ENCODE data around the gene GPR155. TPM values are rescaled to one million over a fixed set of nuclear protein-coding genes. Genes with fewer than 3 reads are reported as not detected.
"Not testable (repeated sequence)": the region's sequence is repeated elsewhere in the genome, so short reads cannot be mapped to it uniquely, and the experiment has no call there.

The GPR155 gene
- total and polyA plus RNA-seq, 2 donors = 7.3 to 17.3 TPM

DNA sequence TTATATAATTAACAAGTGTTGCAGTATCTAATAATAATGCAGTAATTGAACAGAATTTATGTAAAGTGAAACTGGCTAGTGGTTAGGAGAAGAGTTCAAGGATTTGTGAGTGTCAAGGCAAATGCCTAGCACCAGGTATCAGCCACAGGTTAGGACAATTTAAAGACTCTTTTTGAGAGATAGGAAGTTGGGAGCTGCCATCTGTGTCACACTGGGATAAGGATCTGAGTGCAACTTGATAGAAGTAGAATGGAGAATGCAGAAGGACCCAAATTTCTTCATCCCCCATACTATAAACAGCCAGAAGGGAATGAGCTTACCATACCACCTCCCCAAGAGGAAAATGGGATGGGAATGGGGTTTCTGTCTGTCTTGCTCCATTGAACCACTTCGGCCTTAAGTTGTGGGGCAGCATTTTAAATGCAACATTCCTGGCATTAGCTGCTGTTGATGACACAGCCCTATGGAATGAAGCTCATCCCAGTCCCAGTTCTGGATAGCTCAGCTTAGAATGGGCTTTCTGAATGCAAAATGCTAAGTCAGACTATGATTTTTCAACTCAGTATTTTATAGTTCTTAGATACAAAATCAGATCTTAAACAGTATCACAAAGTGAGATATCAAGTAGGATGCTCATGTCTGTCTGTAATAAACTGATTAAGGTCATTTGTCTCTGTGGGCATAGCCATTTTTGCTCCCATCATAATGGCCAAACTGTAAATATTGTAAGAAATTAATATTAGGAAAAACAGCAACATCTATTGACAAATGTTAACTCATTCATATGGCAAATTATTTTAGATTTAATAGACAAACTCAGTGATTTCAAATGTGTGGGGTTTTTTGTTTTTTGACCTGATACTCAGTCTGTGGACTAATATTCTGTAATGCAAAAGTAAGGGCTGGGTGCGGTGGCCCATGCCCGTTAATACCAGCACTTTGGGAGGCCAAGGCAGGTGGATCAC lies 44.0 kb downstream of the GPR155 start:
- H3K36me3 ChIP-seq (ENCODE audit: insufficient read depth) = no peaks in the 10 kb centered on the region
- H3K27ac ChIP-seq (ENCODE audit: low read depth) = no peak overlapping the region
- no peak overlapping the region for H3K4me3 ChIP-seq (ENCODE audit: low read depth, low read length)
- no peaks in the 10 kb centered on the region for H3K4me1 ChIP-seq (ENCODE audit: insufficient read depth)
- no peak for DNase-seq (ENCODE audit: extremely low spot score)
- whole genome bisulfite sequencing = 69% methylated on average over 3 of the region's 3 CpGs

DNA sequence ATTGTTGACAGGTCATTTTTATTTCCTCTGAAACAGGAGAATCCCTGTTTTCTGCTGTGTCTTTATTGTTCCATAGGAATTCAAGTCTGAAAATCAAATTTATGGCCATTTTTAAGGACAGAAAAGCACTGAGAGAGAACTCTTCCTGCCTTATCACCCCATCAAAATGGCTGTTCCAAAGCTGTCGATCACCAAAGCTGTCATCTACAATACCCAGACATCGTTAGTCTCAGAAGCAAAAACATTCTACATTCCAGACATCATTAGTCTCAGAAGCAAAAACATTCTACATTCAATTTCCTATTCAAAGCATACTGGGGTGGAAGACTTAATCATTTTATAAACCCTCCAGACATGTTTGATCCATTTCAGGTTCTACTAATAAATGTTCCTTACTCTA lies 46.9 kb downstream of the GPR155 start:
- no peak for DNase-seq (ENCODE audit: extremely low spot score)
- Histone ChIP-seq H3K27ac (ENCODE audit: low read depth) (no peak overlapping the region), H3K4me1 (ENCODE audit: insufficient read depth) (no peaks in the 10 kb centered on the region), H3K36me3 (ENCODE audit: insufficient read depth) (no peaks in the 10 kb centered on the region), H3K4me3 (ENCODE audit: low read depth, low read length) (no peak overlapping the region)
- 33% methylated on average over 2 of the region's 2 CpGs for WGBS

DNA sequence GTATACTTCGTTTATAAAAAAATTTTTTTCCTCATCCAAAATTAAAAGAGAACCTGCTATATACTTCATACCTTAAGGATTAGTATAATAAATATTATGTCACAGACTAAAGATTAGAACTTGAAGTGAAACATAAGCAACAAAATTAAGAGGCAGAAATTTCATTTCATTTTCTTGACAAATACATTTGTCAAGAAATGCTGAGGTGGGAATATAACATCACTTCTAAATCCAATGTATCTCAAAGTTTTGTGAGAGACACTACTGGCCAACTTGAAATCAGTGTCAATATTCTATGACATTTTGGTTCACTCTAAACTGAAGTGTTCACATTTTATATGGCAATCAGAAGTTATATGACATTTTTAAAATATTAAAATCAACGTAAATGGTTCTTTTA lies 47.5 kb downstream of the GPR155 start:
- no peak overlapping the region for H3K27ac ChIP-seq (ENCODE audit: low read depth)
- H3K4me1 ChIP-seq (ENCODE audit: insufficient read depth) = no peaks in the 10 kb centered on the region
- 67% methylated on average over 2 of the region's 2 CpGs for WGBS
- no peaks in the 10 kb centered on the region for H3K36me3 ChIP-seq (ENCODE audit: insufficient read depth)
- no peak for DNase-seq (ENCODE audit: extremely low spot score)
- H3K4me3 ChIP-seq (ENCODE audit: low read depth, low read length) = no peak overlapping the region

DNA sequence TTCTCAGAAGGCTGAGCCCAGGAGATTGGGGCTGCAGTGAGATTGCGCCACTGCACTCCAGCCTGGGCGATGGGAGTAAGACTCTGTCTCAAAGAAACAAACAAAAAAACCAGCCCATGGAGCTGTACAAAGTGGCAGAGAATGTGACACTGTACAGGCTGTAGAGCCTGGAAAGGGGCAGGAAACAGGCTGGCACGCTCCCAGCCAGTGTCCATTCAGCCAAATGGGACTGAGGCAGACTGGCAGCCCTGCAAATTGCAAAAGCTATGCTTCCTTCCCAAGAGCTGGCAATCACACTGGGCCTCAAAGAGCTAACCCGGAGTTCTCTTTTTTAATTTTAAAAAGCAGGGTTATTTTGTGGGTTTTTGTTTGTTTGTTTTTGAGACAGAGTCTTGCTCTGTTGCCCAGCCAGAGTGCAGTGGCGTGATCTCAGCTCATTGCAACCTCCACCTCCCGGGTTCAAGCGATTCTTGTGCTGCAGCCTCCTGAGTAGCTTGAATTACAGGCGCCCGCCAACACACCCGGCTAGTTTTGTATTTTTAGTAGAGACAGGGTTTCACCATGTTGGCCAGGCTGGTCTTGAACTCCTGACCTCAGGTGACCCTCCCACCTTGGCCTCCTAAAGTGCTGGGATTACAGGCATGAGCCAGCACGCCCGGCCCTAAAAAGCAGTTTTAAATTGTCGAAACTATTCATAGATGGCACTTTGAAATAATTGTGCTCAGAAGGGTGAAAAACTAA lies 48.5 kb downstream of the GPR155 start:
- 81% methylated on average over 13 of the region's 13 CpGs for WGBS
- DNase-seq (ENCODE audit: extremely low spot score) = no peak

DNA sequence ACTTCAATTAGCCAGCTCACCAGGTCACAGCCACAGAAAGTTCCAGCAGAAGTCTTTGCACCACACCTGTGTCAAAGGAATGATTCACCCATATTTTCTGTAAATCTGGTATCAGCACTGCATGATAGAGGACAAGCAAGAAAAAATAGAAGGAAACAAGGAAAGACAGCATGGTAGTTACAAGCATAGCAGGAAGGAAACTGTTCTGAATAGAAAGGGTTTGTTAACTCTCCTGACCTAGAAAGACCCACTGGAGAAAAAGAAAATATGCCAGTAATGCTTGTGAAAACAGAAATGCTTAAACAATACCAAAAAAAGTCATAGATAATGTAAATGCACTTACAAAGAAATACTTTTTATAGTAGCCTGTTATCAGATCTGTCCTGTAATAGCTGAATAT lies 50.5 kb downstream of the GPR155 start:
- no peak for DNase-seq (ENCODE audit: extremely low spot score)
- Histone ChIP-seq H3K27ac (ENCODE audit: low read depth) (no peak overlapping the region), H3K36me3 (ENCODE audit: insufficient read depth) (no peaks in the 10 kb centered on the region), H3K4me1 (ENCODE audit: insufficient read depth) (no peaks in the 10 kb centered on the region), H3K4me3 (ENCODE audit: low read depth, low read length) (no peak overlapping the region)

More for the DNA sequence above, 48.5 kb downstream of the GPR155 start:
- H3K27ac ChIP-seq (ENCODE audit: low read depth) = no peak overlapping the region
- H3K36me3 ChIP-seq (ENCODE audit: insufficient read depth) = no peaks in the 10 kb centered on the region
- H3K4me3 ChIP-seq (ENCODE audit: low read depth, low read length) = no peak overlapping the region
- no peaks in the 10 kb centered on the region for H3K4me1 ChIP-seq (ENCODE audit: insufficient read depth)

DNA sequence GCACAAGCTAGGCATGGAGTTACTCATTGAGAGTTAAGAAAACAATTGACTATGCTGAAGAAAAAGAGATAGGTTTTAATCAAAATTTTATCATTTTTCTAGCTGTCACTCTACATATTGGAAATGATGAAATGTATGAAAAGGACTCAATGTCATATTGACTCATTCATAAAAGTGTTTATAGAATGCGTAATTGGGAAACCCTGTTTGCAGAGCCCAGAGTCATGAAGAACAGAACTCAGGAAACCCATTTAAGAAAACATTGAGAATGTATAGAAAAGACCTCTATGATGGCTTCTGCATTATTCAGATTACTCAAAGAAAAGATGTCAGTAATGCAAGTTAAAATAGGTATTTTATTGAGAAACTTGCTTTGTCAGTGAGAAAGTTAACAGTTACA lies 54.9 kb downstream of the GPR155 start:
- Histone ChIP-seq H3K27ac (ENCODE audit: low read depth) (no peak overlapping the region), H3K4me3 (ENCODE audit: low read depth, low read length) (no peak overlapping the region), H3K36me3 (ENCODE audit: insufficient read depth) (no peaks in the 10 kb centered on the region), H3K4me1 (ENCODE audit: insufficient read depth) (no peaks in the 10 kb centered on the region)
- WGBS = 99% methylated on average over 1 of the region's 1 CpG
- no peak for DNase-seq (ENCODE audit: extremely low spot score)

DNA sequence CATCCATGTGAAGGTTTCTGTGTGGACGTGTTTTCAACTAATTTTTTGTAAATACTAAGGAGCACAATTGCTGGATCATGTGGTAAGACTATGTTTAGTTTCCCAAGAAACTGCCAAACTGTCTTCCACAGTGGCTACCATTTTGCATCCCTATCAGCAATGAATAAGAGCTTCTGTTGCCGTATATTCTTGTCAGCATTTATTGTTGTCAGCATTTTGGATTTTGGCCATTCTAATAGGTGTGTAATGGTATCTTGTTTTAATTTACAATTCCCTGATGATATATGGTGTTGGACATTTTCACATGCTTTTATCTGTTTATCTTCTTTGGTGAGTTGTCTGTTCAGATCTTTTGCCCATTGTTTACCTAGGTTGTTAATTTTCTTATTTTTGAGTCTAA lies 56.8 kb downstream of the GPR155 start:
- no peaks in the 10 kb centered on the region for H3K4me1 ChIP-seq (ENCODE audit: insufficient read depth)
- 95% methylated on average over 2 of the region's 2 CpGs for WGBS
- no peaks in the 10 kb centered on the region for H3K36me3 ChIP-seq (ENCODE audit: insufficient read depth)

DNA sequence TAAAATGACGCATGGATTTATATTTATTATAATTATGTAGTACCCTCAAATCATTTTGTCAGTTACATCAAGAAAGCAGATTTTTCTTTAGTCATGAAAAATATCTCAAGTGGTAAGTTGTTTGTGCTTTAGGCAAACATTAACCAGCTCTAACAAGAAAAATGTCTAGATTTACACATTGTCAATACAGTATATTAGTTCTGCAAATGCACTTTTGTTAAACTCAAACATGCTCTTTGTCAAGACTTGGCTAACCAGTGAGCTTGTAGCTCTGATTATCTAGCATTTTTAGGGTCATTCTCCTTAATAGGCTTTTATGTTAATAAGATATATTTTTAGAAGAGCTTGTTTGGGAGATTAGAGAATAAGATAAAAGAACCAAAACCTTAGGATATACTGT lies 58.6 kb downstream of the GPR155 start:
- H3K36me3 ChIP-seq (ENCODE audit: insufficient read depth) = no peaks in the 10 kb centered on the region

More for the DNA sequence above, 56.8 kb downstream of the GPR155 start:
- no peak overlapping the region for H3K27ac ChIP-seq (ENCODE audit: low read depth)
- no peak overlapping the region for H3K4me3 ChIP-seq (ENCODE audit: low read depth, low read length)
- no peak for DNase-seq (ENCODE audit: extremely low spot score)

DNA sequence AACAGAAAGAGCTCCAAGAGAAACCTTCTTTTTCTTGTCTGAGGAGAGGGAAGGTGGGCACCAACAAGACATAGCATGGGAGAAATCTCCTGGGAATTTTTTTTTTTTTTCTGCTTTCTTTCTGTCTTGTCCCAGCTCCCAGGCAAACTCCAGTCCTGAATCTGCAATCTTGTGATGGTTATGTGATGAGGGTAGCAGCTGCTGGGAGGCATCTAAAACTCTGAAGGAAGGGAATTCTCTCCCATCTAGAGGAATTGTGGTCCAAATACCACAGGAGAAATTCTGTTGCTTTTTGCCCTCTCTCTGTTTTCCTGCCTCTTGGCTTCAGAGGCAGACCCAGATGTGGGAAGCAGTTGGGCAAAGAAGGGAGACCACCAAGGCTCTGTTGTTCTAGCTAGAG lies 74.6 kb downstream of the GPR155 start:
- no peaks in the 10 kb centered on the region for H3K36me3 ChIP-seq (ENCODE audit: insufficient read depth)
- no peak for DNase-seq (ENCODE audit: extremely low spot score)

More for the DNA sequence above, 58.6 kb downstream of the GPR155 start:
- Histone ChIP-seq H3K4me1 (ENCODE audit: insufficient read depth) (no peaks in the 10 kb centered on the region), H3K27ac (ENCODE audit: low read depth) (no peak overlapping the region), H3K4me3 (ENCODE audit: low read depth, low read length) (no peak overlapping the region)
- no peak for DNase-seq (ENCODE audit: extremely low spot score)
- 98% methylated on average over 1 of the region's 1 CpG for WGBS

DNA sequence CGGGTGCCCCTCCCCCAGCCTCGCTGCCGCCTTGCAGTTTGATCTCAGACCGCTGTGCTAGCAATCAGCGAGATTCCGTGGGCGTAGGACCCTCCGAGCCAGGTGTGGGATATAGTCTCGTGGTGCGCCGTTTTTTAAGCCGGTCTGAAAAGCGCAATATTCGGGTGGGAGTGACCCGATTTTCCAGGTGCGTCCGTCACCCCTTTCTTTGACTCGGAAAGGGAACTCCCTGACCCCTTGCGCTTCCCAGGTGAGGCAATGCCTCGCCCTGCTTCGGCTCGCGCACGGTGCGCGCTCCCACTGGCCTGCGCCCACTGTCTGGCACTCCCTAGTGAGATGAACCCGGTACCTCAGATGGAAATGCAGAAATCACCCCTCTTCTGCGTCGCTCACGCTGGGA lies 76.8 kb downstream of the GPR155 start:
- 79% methylated on average over 22 of the region's 31 CpGs for WGBS
- not testable (repeated sequence) for DNase-seq (ENCODE audit: extremely low spot score); H3K4me3 ChIP-seq (ENCODE audit: low read depth, low read length)

More for the DNA sequence above, 74.6 kb downstream of the GPR155 start:
- H3K4me3 ChIP-seq (ENCODE audit: low read depth, low read length) = no peak overlapping the region
- H3K4me1 ChIP-seq (ENCODE audit: insufficient read depth) = no peaks in the 10 kb centered on the region
- H3K27ac ChIP-seq (ENCODE audit: low read depth) = no peak overlapping the region

DNA sequence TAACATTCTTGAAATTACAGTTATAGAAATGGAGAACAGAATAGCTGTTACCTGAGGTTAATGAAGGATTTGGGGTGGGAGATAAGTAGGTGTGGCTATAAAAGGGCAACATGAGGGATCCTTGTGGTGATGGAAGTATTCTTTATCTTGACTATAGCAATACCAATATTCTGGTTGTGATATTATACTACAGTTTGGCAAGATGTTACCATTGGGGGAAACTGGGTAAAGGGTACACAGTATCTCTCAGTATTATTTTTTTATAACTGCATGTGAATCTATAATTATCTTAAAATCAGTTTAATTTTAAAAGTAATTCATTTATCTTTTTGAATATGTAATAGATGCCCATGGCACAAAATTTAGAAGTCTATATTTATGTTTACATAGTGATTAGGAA lies 83.2 kb downstream of the GPR155 start:
- H3K27ac ChIP-seq (ENCODE audit: low read depth) = no peak overlapping the region
- no peaks in the 10 kb centered on the region for H3K36me3 ChIP-seq (ENCODE audit: insufficient read depth)
- H3K4me3 ChIP-seq (ENCODE audit: low read depth, low read length) = no peak overlapping the region
- DNase-seq (ENCODE audit: extremely low spot score) = no peak
- H3K4me1 ChIP-seq (ENCODE audit: insufficient read depth) = no peaks in the 10 kb centered on the region

More for the DNA sequence above, 76.8 kb downstream of the GPR155 start:
- H3K4me1 ChIP-seq (ENCODE audit: insufficient read depth); H3K27ac ChIP-seq (ENCODE audit: low read depth); H3K36me3 ChIP-seq (ENCODE audit: insufficient read depth): not testable (repeated sequence)

DNA sequence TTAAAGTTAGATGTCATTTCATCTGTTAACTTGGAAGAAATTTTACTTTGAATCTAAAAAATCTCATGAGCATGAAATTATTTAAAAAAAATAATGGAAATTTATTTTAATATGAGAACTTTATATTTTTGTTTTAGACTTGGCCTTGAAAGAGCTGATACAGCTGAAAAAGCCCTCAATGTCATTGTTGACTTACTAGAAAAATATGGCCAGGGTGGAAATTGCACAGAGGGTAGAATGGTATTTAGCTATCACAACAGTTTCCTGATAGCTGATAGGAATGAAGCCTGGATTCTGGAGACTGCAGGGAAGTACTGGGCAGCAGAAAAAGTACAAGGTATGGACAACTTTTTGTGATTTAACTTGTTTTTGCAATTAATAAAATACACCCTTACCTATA lies 86.0 kb downstream of the GPR155 start:
- H3K4me3 ChIP-seq (ENCODE audit: low read depth, low read length) = no peak overlapping the region
- no peaks in the 10 kb centered on the region for H3K4me1 ChIP-seq (ENCODE audit: insufficient read depth)
- no peak for DNase-seq (ENCODE audit: extremely low spot score)
- no peak overlapping the region for H3K27ac ChIP-seq (ENCODE audit: low read depth)
- no peaks in the 10 kb centered on the region for H3K36me3 ChIP-seq (ENCODE audit: insufficient read depth)

DNA sequence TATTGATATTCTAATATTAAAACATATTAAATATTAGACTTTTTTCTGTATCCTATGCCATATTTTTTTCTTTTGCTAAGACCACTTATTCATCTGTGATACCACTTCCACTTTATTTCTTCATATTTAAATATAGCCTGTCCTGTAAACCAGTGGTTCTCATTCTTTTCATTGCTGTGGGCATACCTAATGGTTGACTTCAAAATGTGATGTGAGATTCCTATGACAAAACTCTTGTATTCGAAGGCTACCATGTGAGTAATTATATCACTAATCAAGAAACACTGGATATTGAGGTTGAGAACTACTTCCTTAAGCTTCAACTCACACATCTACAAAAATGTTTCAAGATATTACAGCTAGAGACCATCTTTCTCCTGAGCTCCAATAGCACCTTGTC lies 87.7 kb downstream of the GPR155 start:
- DNase-seq (ENCODE audit: extremely low spot score) = no peak
- Histone ChIP-seq H3K4me1 (ENCODE audit: insufficient read depth) (no peaks in the 10 kb centered on the region), H3K4me3 (ENCODE audit: low read depth, low read length) (no peak overlapping the region), H3K36me3 (ENCODE audit: insufficient read depth) (no peaks in the 10 kb centered on the region), H3K27ac (ENCODE audit: low read depth) (no peak overlapping the region)
- 82% methylated on average over 1 of the region's 1 CpG for WGBS

DNA sequence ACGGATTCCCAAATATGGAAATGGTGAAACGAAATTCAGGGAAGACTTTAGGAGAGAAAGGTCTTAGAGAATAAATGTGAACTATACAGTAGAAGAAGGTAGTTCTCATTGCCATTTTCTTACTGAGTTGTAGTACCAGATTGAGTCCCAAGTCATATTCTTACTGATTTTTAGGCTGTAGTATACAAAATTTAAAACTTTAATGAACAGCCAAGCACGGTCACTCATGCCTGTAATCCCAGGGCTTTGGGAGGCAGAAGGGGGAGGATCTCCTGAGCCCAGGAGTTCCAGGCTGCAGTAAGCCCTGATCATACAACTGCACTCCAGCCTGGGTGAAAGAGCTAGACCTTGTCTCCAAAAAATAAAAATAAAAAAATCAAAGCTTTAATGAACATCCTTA lies 89.1 kb downstream of the GPR155 start:
- no peak for DNase-seq (ENCODE audit: extremely low spot score)
- 76% methylated on average over 3 of the region's 3 CpGs for WGBS
- H3K4me3 ChIP-seq (ENCODE audit: low read depth, low read length) = no peak overlapping the region

More for the DNA sequence above, 89.1 kb downstream of the GPR155 start:
- Histone ChIP-seq H3K27ac (ENCODE audit: low read depth) (no peak overlapping the region), H3K4me1 (ENCODE audit: insufficient read depth) (no peaks in the 10 kb centered on the region), H3K36me3 (ENCODE audit: insufficient read depth) (no peaks in the 10 kb centered on the region)
